ENCODE measurements around the gene FES. TPM values are rescaled to one million over a fixed set of nuclear protein-coding genes. Genes with fewer than 3 reads are reported as not detected.
"Not testable (repeated sequence)": the region's sequence is repeated elsewhere in the genome, so short reads cannot be mapped to it uniquely, and the experiment has no call there.

The FES gene
- total RNA-seq, 8 experiments from 2014 or later = 0.42 to 5.5 (median 1.3) TPM

GRCh38 chr15:90889736-90890456 lies 5.6 kb downstream of the FES start:
- Histone ChIP-seq H3K27ac (no peak overlapping the region), H3K4me1 (replicated peaks in 1 of 2) (peaks cover 9 to 18% of the 10 kb centered on the region in 2 donors), H3K4me3 (no peak overlapping the region)
- in situ Hi-C loops (cut with MboI; ENCODE audit: low pct_unique_long_range_greater_than_20kb in 2 of 9, low sequenced_read_pairs in 9 of 9, unreplicated experiment in 9 of 9) = loop anchor here in 8 of 9 experiments (10.0 to 25.0 kb wide), 5 partner anchors 228 to 578 kb away; no protein-coding TSS in a partner anchor
- ATAC-seq (replicated peaks in 6 of 8) = peak in 5 of 8 experiments; percentile 5 to 22 (median 18)
- 33 to 83% (median 59%) methylated on average over 2 to 4 of the region's 31 CpGs; no CpG with 5 or more reads in 6 of the 10 experiments for WGBS, 10 experiments

DNA sequence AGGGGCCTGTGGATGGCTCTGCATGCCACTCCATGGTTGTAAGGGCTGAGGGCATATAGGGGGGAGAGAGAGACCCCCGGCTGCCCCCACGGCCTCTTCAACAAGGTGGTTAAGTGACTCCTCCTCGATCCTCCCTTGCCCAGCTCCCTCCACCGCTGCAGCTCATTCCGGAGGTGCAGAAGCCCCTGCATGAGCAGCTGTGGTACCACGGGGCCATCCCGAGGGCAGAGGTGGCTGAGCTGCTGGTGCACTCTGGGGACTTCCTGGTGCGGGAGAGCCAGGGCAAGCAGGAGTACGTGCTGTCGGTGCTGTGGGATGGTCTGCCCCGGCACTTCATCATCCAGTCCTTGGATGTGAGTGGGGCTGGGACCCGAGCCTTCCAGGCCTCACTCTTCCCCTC lies 6.5 kb downstream of the FES start:
- H3K27ac ChIP-seq = peak overlapping the region in 1 of 2 donors; percentile 14
- ATAC-seq (replicated peaks in 6 of 8) = peak in 3 of 8 experiments; percentile 17 to 32 (median 29)
- WGBS, 10 experiments = 40% methylated on average over 1 of the region's 12 CpGs; no CpG with 5 or more reads in 9 of the 10 experiments
- peaks cover 15% of the 10 kb centered on the region in 2 donors for H3K4me1 ChIP-seq (replicated peaks in 1 of 2)
- in situ Hi-C loops (cut with MboI; ENCODE audit: low pct_unique_long_range_greater_than_20kb in 2 of 9, low sequenced_read_pairs in 9 of 9, unreplicated experiment in 9 of 9) = loop anchor here in 8 of 9 experiments (25.0 kb wide), 4 partner anchors 229 to 579 kb away; no protein-coding TSS in a partner anchor
- H3K4me3 ChIP-seq = no peak overlapping the region

GRCh38 chr15:90891346-90891949 lies 7.1 kb downstream of the FES start:
- Histone ChIP-seq H3K4me3 (no peak overlapping the region), H3K27ac (no peak overlapping the region), H3K4me1 (replicated peaks in 1 of 2) (peaks cover 15% of the 10 kb centered on the region in 2 donors)
- no peak for ATAC-seq (replicated peaks in 6 of 8)
- in situ Hi-C loops (cut with MboI; ENCODE audit: low pct_unique_long_range_greater_than_20kb in 2 of 9, low sequenced_read_pairs in 9 of 9, unreplicated experiment in 9 of 9) = loop anchor here in 8 of 9 experiments (25.0 kb wide), 4 partner anchors 229 to 579 kb away; no protein-coding TSS in a partner anchor
- 70 to 92% (median 76%) methylated on average over 2 of the region's 8 CpGs; no CpG with 5 or more reads in 6 of the 10 experiments for WGBS, 10 experiments

- in situ Hi-C loops (cut with MboI; ENCODE audit: low pct_unique_long_range_greater_than_20kb in 2 of 9, low sequenced_read_pairs in 9 of 9, unreplicated experiment in 9 of 9) = loop anchor here in 8 of 9 experiments (25.0 kb wide), 4 partner anchors 230 to 580 kb away; no protein-coding TSS in a partner anchor
- ATAC-seq (replicated peaks in 6 of 8) = no peak
- Histone ChIP-seq H3K4me1 (replicated peaks in 1 of 2) (peaks cover 15% of the 10 kb centered on the region in 2 donors), H3K27ac (no peak overlapping the region), H3K4me3 (no peak overlapping the region)
- 92 to 94% methylated on average over 3 of the region's 11 CpGs; no CpG with 5 or more reads in 8 of the 10 experiments for WGBS, 10 experiments
Observed at GRCh38 chr15:90892023-90892422, 7.7 kb downstream of the FES start.

GRCh38 chr15:90892498-90893174 lies 8.3 kb downstream of the FES start:
- Histone ChIP-seq H3K4me1 (replicated peaks in 1 of 2) (peaks cover 15% of the 10 kb centered on the region in 2 donors), H3K4me3 (no peak overlapping the region), H3K27ac (no peak overlapping the region)
- in situ Hi-C loops (cut with MboI; ENCODE audit: low pct_unique_long_range_greater_than_20kb in 2 of 9, low sequenced_read_pairs in 9 of 9, unreplicated experiment in 9 of 9) = loop anchor here in 8 of 9 experiments (25.0 kb wide), 4 partner anchors 230 to 580 kb away; no protein-coding TSS in a partner anchor
- 98 to 100% (median 100%) methylated on average over 1 to 8 of the region's 29 CpGs; no CpG with 5 or more reads in 6 of the 10 experiments for WGBS, 10 experiments
- no peak for ATAC-seq (replicated peaks in 6 of 8)

- H3K4me3 ChIP-seq = no peak overlapping the region
- 80 to 100% (median 92%) methylated on average over 2 to 3 of the region's 33 CpGs; no CpG with 5 or more reads in 7 of the 10 experiments for WGBS, 10 experiments
- ATAC-seq (replicated peaks in 6 of 8) = no peak
- H3K4me1 ChIP-seq (replicated peaks in 1 of 2) = peaks cover 15% of the 10 kb centered on the region in 2 donors
- in situ Hi-C loops (cut with MboI; ENCODE audit: low pct_unique_long_range_greater_than_20kb in 2 of 9, low sequenced_read_pairs in 9 of 9, unreplicated experiment in 9 of 9) = loop anchor here in 8 of 9 experiments (25.0 kb wide), 4 partner anchors 231 to 581 kb away; no protein-coding TSS in a partner anchor
- H3K27ac ChIP-seq = no peak overlapping the region
Observed at GRCh38 chr15:90893175-90894090, 9.1 kb downstream of the FES start.

DNA sequence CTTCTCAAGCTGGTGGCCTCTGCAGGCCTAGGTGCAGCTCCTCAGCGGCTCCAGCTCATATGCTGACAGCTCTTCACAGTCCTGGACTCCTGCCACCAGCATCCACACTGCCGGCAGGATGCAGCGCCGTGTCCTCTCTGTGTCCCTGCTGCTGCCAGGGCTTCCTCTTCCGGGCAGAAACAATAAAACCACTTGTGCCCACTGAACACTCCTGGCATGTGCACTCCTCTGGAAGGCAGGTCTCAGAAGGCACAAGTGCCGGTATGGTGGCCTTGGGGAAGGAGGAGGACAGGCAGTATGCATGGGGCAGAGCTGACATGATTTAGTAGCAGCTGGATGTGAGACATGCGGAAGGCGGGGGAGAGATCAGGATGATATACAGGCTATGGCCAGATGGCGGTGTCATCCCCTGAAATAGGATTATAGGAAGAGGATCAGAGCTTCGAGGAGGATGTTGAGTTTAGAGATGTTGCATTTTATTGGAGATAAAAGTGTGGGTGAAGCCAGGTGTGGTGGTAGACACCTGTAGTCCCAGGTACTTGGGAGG lies 11.3 kb downstream of the FES start:
- no peak overlapping the region for H3K27ac ChIP-seq
- no peak overlapping the region for H3K4me3 ChIP-seq
- peak; percentile 83 to 97 (median 86) for ATAC-seq (replicated peaks in 6 of 8)
- in situ Hi-C loops (cut with MboI; ENCODE audit: low pct_unique_long_range_greater_than_20kb in 2 of 9, low sequenced_read_pairs in 9 of 9, unreplicated experiment in 9 of 9) = loop anchor here in 8 of 9 experiments (25.0 kb wide), 4 partner anchors 233 to 583 kb away; no protein-coding TSS in a partner anchor
- WGBS, 10 experiments = 0 to 76% (median 37%) methylated on average over 1 to 8 of the region's 10 CpGs; no CpG with 5 or more reads in 2 of the 10 experiments
- H3K4me1 ChIP-seq (replicated peaks in 1 of 2) = peaks cover 7 to 10% of the 10 kb centered on the region in 2 donors

- not testable (repeated sequence) for H3K4me3 ChIP-seq
- in situ Hi-C loops (cut with MboI; ENCODE audit: low pct_unique_long_range_greater_than_20kb in 2 of 9, low sequenced_read_pairs in 9 of 9, unreplicated experiment in 9 of 9) = loop anchor here in 8 of 9 experiments (25.0 kb wide), 4 partner anchors 235 to 585 kb away; no protein-coding TSS in a partner anchor
- 80 to 97% (median 89%) methylated on average over 1 to 14 of the region's 14 CpGs; no CpG with 5 or more reads in 2 of the 10 experiments for WGBS, 10 experiments
Observed at GRCh38 chr15:90897131-90897655, 12.9 kb downstream of the FES start.

DNA sequence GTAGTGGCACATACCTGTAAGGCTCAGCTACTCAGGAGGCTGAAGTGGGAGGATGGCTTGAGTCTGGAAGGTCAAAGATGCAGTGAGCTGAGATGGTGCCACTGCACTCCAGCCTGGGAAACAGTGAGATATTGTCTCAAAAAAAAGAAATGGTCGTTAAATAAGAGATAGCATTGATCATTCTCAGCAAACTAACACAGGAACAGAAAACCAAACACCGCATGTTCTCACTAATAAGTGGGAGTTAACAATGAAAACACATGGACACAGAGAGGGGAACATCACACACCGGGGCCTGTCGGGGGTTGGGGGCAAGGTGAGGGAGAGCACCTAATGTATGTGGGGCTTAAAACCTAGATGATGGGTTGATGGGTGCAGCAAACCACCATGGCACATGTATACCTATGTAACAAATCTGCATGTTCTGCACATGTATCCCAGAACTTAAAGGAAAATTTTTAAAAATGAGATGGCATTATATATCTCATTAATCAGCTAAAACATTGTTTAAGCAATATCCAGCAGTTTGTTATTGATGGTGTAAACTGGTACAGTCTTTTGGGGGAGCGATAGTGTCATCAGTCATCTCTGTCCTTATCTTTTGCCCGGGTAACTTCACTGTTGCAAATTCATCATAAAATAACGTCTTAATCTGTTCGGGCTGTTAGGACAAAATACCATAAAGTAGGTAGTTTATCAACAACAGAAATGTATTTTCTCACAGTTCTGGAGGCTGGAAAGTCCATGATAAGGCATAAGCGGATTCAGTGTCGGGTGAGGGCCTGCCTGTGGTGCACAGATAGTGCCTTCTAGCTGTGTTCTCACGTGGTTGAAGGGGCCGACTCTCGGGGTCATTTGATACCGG lies 17.1 kb downstream of the FES start:
- H3K4me3 ChIP-seq = peak overlapping the region; percentile 52 to 64 (median 62)
- no peak for ATAC-seq (replicated peaks in 6 of 8)
- peaks cover 8 to 14% of the 10 kb centered on the region in 2 donors for H3K4me1 ChIP-seq (replicated peaks in 1 of 2)
- H3K27ac ChIP-seq = no peak overlapping the region
- WGBS, 10 experiments = 21 to 93% (median 65%) methylated on average over 2 to 11 of the region's 14 CpGs
- in situ Hi-C loops (cut with MboI; ENCODE audit: low pct_unique_long_range_greater_than_20kb in 2 of 9, low sequenced_read_pairs in 9 of 9, unreplicated experiment in 9 of 9) = no loop called here

More at GRCh38 chr15:90897131-90897655, 12.9 kb downstream of the FES start:
- H3K27ac ChIP-seq; ATAC-seq (replicated peaks in 6 of 8): not testable (repeated sequence)
- H3K4me1 ChIP-seq (replicated peaks in 1 of 2) = peaks cover 2 to 12% of the 10 kb centered on the region in 2 donors

DNA sequence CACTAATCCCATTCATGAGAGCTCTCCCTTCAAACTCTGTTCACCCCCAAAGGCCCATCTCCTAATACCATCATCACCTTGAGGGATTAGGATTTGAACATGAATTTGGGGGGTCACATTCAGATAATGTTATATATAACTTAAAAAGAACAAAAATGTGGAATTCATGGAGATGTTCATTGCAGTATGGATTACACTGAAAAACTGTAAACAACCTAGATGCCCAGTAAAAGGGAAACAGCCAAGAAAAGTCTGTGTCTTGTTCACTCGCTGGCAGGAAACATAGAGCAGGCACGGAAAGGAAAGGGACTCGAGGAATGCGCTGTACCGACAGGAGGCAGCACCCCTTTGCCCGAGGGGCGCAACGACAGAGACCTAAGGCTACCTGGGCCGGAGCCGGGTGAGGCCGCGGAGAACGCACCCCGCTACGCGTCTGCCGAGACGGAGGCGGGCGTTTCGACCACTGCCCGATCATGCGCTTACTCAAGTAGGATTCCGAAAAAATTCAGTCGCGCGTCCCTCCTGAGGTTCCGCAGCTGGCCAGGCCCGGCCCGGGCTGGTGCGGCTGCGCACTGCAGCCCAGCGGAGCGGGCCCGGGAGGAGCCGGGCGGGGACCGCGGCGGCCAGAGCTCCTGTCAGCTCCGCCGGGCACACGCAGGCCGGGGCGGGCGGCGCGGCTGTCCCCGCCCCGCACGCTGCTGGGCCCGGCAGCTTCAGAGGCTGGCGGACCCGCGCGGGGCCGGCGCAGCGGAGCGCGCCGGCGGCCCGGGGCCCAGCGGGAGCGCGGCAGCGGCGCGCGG lies 17.9 kb downstream of the FES start:
- Histone ChIP-seq H3K27ac (peak overlapping the region; percentile 50 to 74), H3K4me1 (replicated peaks in 1 of 2) (peaks cover 8 to 14% of the 10 kb centered on the region in 2 donors), H3K4me3 (peak overlapping the region; percentile 52 to 64 (median 62))
- WGBS, 10 experiments = 0 to 3% (median 1%) methylated on average over 1 to 15 of the region's 71 CpGs; no CpG with 5 or more reads in 5 of the 10 experiments
- ATAC-seq (replicated peaks in 6 of 8) = peak; percentile 86 to 92 (median 88)
- in situ Hi-C loops (cut with MboI; ENCODE audit: low pct_unique_long_range_greater_than_20kb in 2 of 9, low sequenced_read_pairs in 9 of 9, unreplicated experiment in 9 of 9) = no loop called here
